GM19395 (cell line): ENCODE measurements around the gene TERC.
"Not testable (repeated sequence)": the region's sequence is repeated elsewhere in the genome, so short reads cannot be mapped to it uniquely, and the experiment has no call there.

Source experiments
- ATAC-seq: cut with Tn5 transposase; IDR thresholded peaks from one replicate; pipeline ENCODE4 v1.9.1; 2021; ENCODE audit warnings: mild to moderate bottlenecking, moderate library complexity; ENCODE audit not compliant: unreplicated experiment

TERC gene

DNA sequence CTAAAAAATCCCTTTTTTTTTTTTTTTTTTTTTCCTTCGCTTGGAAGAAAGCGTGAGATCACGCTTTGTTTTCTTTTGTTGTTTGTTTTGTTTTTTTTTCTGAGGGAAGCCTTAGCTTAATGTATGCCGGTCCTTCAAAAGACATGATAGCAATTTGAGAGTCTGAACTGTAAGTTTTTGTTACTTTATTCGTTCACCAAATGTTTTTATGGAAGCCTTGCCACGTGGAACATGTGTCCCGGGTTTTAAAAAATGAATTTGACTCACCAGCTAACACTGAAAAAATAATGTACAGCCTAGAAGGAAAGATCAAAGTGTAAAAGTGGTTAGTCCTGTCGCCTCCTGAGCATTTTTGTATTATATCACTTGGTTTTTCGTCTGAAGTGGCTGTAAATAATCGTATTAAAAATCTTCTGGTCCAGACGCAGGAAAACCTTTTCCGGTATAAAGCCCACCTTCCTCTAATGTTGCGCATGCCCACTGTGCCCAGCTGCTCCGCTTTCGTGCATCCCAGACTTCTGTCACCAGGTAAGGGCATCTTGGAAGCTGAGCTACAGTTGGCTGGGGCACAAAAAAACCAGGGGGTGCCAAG lies 7.5 kb upstream of the TERC start:
- ATAC-seq = peak; percentile 27

DNA sequence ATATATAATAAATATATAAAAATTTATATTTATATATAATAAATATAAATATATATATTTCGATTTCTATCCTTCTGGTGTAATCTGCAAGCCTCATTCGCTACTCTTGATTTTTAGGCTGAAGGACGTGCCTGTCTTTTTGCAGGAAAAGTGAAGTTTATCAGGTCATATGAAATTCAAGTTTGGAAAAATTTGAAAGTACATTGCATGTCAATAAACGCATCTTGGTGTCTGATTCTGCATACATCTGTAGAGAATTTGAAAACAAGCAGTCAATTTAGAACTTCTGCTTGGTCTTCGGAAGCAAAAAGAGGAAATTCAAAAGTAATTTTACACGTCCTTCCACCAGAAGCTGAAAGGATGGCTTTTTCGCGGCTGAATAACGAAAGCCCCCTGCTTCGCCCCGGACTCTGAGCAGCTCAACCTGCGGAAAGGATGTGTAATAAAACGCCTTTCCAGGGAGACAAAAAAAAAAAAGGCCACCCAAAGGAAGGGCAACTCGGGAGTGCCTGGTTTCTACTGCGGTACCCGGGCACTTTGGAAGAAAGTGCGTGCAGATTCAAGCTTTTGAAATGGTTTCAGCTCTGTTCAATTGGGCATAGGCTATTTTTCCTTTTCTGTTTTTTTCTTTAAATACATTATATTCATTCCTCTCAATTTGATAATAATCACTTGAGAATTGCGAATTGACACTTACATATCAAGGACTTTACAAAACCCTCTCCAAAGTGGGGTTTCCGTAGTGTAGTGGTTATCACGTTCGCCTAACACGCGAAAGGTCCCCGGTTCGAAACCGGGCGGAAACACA lies 6.8 kb upstream of the TERC start:
- ATAC-seq = peak; percentile 23

DNA sequence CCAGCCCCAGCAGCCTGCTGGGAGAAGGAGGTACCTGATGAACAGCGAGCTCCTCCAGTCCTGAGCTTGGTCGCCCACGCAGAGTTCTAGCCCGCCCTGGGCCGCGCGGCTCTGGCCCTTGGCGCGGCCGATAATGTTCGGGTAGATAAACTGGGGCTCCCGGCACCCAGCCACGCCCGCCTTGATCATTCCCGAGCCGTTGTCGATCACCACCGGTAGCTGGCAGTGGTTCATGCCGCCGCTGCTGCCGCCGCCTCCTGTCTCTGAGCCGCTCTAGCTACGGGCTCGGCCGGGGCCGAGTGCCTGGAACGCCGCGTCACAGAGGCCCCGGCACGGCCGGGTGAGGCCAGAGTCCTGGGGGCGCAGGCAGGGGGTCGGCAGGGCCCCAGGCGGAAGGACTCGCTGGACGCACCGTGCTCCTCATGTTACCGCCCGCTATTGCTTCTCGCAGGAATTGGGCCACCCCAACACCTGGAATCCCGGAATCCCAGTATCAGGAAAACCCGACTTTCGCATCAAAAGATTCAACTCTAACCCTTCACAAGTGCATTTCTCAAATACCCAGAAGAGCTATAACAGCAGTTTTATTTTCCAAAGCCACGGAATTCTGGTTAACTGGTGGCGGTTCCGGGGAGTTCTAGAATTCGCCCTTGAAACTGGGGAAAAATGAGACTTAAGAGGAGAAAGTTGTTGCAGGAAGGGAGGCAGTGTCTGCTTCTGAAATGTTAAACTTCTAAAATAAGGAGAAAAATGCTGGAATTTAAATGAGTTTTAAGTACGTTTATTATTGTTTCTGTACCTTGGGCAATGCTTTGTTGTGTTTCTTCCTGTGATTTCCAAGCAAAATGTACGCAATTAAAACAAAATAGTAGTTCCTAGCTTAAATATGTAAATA lies 4.7 kb upstream of the TERC start, which contains the start of gene ACTRT3:
TSS of gene ACTRT3 (minus strand) at position 275 of the 895 bp plus-strand sequence. CDS start at position 234, 41 bp downstream.
- ATAC-seq = peak; percentile 21

DNA sequence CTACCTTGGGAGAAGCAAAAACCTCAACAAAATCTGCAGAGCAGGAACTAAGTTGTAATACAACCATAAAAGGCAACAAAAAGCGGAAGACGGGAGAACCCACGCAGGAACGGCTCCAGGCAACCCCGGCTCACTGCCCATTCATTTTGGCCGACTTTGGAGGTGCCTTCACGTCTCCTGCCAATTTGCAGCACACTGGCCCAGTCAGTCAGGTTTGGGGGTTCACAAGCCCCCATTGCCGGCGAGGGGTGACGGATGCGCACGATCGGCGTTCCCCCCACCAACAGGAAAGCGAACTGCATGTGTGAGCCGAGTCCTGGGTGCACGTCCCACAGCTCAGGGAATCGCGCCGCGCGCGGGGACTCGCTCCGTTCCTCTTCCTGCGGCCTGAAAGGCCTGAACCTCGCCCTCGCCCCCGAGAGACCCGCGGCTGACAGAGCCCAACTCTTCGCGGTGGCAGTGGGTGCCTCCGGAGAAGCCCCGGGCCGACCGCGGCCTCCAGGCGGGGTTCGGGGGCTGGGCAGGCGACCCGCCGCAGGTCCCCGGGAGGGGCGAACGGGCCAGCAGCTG lies 463 bp downstream of the TERC start:
- ATAC-seq = peak; percentile 47

DNA sequence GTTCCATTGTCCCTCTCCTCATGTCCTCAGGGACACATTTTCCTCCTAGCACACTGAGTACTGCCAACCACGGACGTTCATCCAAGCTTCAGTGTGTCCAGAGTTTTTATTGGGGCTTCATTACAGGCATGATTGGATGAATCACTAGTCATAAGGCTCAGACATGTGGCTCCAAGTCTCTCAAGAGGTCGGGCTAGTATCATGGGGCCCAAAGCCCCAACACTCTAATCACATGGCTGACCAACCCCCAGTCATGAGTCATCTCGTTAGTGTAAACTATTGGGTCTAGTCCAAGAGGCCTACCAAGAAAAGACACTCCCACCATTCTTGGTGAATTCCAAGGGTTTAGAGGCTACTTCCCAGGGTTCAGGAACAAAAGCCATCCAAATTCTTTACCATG lies 4.4 kb downstream of the TERC start:
- ATAC-seq = no peak

DNA sequence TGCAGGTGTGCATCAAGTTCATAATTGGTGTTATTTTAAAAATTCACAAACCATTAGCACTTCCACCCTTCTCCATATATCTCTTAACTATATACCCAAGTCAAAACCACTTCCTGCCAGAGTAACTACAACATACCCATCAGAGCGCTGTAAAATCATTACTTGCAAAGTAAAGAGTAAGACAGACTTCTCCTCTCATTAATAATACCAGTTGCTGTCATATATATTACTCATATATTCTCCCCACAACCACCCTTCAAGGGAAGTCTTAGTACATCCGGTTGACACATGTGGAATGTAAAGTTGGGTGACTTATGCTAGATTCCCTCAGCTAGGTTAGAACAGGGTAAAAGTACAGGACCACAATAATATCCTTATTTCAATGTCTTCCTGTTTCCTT lies 5.6 kb downstream of the TERC start:
- ATAC-seq = peak; percentile 66

DNA sequence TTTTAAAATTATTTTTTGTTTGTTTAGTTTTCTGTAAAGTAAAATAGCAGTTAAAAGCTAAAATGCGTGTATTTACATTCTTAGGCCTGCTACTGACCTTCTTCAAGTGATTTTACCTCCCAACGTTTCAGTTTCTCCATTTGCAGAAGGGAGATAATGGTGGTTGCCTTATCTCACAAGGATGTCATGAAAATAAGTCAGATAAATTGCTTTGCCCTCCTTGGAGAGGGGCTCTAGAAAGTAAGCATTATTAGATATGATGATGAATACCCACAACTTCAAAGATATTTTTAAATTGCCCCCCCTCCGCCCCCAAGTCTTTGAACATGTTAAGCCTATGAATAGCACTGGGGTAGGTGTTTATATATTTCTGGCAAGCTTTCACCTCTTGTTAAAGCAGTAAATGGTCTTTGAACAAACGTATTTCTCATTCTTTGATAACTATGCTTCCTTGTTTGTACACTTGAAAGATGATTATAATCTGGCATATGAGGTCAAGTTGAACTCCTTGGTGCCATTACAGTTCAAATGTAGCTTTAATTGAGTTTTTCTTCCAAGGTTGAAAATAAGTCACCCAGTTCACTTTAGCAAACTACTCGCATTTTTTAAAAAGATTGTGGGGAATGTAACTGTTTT lies 6.4 kb downstream of the TERC start:
- ATAC-seq = no peak

DNA sequence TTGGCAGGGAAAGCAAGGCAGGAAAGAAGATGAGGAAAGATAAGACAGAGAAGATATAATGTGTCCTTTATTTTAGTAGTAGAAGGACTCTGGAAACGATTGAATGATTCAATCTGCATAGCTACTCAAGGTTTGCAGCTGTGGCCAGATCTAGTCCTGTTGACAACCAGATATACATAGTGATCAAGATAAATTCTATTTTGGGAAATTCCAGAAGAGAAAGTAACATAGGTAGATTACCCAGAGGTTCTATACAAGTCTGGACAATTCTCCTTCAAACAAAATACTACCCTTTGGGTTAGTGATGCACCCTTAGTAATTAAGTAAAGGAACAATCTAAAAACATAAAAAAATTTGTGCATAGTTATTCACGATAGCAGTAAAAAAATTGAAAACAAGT lies 9.4 kb downstream of the TERC start:
- ATAC-seq = no peak

DNA sequence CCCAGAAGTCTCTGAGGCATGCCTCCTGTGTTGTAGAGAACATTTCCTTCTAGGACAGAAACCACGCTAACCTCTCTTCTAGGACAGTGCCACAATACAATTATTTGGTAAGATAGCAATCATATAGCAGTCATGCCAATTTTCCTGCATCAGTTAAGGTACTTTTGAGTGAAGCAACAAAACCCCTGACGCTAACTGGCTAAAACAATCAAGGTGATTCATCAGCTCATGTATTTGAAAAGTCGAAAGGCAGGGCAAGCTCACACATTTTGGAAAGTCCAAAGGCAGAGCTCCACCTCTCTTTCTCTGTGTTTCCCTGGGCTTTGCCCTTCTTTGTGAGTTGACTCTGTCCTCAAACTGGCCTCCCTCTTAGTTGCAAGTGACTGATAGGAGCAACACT lies 10.1 kb downstream of the TERC start:
- no peak for ATAC-seq

DNA sequence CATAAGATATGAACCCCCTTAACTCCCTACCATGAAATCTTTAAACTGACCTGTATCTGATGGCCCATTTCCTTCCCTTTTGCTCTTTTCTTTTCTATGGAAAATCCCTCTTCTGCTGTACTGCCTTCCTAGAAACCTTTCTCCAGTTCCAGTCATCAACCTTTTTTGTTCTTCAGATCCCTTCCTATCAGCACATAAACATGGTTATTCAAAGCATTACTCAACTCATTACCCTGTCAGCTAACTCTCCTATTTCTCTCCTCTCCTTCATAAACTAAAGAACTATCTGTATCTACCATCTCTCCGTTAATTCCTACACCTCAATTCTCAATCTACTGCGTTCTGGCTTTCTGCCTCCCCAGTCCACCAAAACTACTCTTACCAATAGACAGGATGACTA lies 13.0 kb downstream of the TERC start:
- ATAC-seq = no peak

DNA sequence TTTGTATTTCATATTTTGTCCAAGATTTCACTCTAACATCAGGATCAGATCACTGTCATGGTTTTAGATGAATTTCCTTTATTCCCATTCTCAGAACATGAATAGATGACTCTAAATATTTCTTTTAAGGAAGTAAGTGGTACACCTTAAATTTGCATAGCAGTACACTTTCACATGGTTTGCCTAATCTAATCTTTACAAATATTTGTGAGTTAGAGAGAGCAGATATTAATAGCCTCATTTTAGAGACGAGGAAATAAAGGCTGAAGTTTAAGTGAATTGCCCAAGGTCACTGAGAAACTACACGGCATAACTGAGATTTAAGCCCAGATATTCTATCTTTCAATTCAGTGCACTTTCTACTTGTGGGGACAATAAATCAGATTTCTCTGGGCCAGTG lies 14.2 kb downstream of the TERC start:
- ATAC-seq = no peak

DNA sequence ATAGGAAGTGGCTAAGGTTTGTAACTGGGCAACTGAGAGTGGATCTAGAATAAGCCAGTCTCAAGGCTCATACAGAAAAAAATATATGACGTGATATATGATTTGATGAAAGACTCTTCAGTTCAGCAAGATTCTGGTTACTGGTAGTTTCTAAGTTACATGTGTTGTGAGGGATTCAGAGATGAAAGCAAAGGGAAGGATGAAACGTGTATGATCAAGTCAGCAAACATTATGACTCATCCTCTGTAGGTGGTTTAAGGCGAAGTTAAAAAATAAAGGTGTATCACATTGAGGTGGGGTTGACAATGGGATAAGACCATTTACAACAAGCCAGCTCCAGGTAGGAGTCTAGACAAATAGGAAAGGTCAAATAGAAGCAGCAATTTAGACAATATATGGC lies 16.2 kb downstream of the TERC start:
- ATAC-seq = no peak

DNA sequence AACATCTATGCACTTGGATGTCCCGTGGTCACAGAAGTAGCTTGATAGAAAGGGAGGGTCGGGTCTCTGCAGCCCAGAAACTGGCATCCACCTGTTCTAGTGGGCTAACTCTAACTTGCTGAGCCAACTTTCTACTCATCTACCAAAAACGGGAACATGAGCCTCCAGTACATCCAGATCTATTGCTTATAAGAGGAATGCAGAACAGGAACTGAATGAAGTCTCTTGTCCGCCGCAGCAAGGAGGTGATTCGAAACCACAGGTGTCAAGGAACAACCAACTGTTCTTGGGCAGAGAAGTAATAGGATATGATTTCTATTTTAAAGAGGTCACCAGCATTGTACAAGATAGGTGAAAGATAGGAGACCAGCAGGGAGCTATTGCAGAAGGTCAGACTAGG lies 17.9 kb downstream of the TERC start:
- ATAC-seq = no peak

DNA sequence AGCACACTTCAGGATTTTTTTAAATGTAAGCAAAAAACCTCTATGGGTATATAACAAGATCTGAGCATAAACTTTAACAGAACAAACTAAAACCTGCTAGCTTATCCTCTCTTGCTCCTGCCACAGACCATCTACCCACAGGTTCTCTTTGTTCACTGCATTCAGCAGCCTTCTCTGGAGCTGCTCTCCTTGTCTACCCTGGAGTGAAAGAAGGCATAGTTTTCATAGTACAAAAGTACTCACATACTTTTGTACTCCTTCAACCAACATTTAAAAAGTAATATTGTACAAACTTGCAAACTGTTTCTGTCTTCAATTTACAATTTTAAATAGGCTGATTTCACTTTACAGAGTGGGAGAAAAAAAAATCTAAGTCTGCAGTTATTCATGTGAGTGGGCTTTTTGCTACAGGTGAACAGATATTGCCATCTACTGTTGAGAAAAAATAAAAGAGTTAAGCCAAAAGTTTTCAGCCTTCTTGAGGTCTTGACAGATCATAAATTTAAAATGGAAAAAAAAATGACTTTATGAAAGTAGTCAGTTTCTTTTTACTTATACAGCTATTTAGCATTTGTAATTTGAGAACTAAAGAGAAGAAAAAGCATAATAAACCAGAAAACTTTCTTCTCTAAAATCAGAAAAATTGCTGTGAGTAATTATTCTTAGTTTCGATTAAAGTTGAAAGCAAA lies 20.4 kb downstream of the TERC start:
- ATAC-seq = no peak

DNA sequence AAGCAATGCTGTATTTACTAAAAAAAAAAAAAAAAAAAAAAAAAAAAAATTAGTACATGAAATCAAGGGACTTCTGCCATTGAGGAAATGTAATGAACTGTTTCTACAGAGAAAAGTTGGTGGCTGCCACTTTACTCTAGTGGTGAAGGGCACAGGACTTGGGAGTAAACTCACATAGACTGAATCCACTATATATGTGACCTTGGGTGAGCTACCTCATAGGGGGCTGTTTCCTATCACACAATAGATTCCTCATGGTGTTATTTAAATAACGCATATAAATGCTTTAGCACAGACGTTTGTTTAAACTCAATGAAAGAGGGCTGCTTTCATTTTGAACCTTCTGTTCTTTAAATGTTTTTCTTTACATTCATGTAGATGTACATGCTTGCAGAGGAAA lies 25.8 kb downstream of the TERC start:
- ATAC-seq = no peak

DNA sequence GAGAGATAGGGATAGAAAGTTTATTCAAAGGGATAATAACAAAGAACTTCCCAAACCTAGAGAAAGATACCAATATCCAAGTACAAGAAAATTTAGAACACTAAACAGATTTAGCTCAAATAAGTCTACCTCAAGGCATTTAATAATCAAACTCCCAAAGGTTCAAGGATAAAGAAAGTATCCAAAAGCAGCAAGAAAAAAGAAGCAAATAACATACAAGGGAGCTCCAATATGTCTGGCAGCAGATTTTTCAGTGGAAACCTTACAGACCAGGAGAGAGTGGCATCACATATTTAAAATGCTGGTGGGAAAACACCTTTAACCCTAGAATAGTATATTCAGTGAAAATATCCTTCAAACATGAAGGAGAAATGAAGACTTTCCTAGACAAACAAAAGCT lies 33.0 kb downstream of the TERC start:
- ATAC-seq = not testable (repeated sequence)

DNA sequence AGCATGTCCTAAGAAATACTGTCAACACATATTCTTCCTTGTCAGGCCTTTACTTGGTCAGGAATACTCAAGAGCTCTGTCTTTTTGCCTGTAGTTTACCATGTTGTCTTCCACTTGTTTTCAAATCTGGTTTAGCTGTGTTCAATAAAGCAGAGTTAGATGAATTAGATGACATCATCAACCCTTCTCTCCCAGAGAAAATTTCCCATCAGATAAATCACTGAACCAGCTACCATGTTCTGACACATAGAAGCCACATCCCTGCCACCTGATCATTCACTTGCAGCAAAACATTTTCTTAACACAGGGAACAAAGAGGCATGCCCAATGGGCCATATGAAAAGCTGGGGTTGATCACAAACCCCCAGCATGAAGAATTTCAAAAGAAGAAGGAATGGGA lies 42.1 kb downstream of the TERC start:
- no peak for ATAC-seq

DNA sequence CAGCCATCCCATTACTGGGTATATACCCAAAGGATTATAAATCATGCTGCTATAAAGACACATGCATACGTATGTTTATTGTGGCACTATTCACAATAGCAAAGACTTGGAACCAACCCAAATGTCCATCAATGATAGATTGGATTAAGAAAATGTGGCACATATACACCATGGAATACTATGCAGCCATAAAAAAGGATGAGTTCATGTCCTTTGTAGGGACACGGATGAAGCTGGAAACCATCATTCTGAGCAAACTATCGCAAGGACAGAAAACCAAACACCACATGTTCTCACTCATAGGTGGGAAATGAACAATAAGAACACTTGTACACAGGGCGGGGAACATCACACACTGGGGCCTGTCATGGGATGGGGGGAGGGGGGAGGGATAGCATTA lies 46.4 kb downstream of the TERC start:
- ATAC-seq = not testable (repeated sequence)
